PC-3 (cell line): ENCODE measurements around the gene PCDH9. TPM values are rescaled to one million over a fixed set of nuclear protein-coding genes. Genes with fewer than 3 reads are reported as not detected.

Experiments
- ATAC-seq: fragments of 200-7000 bp; cut with Tn5 transposase; 2 replicates; pipeline ENCODE4 v1.9.1; 2020; ENCODE audit warnings: mild to moderate bottlenecking, moderate library complexity
- BruUV-seq: library from RNA; stranded (reverse); fragments of 400-500 nt; replicated peaks from 2 replicates; lab custom pipeline; 2021; lab: Mats Ljungman, UMichigan
- CTCF ChIA-PET: fragments of 300-600 bp; sonication (Branson Sonifier 250); formaldehyde crosslinking; loops from one replicate; lab custom pipeline; 2022; ENCODE audit warnings: antibody characterized with exemption; lab: Charles Lee
- POLR2A ChIA-PET: fragments of 300-600 bp; sonication (Branson Sonifier 250); formaldehyde crosslinking; loops from one replicate; lab custom pipeline; 2022; ENCODE audit warnings: antibody characterized with exemption; ENCODE audit not compliant: unreplicated experiment; lab: Charles Lee
- DNase-seq: peaks from one replicate; pipeline ENCODE4 v3.0.0-alpha.2; 2015
- H2AFZ ChIP-seq: fragments of 300-600 bp; sonication (generic); 2 replicates; pipeline ENCODE4 v1.6.0; 2016; ENCODE audit warnings: antibody characterized with exemption, low read length
- H3F3A ChIP-seq: fragments of 300-600 bp; sonication (generic); one replicate; pipeline ENCODE4 v1.6.0; 2017; ENCODE audit warnings: antibody characterized with exemption, low read length, control low read depth, mild to moderate bottlenecking; ENCODE audit not compliant: unreplicated experiment
- H3K27ac ChIP-seq: fragments of 300-600 bp; sonication (generic); 2 replicates; pipeline ENCODE4 v1.5.1; 2016; ENCODE audit warnings: mild to moderate bottlenecking, low read length
- H3K27me3 ChIP-seq: fragments of 300-600 bp; sonication (generic); 2 replicates; pipeline ENCODE4 v1.6.1; 2016; ENCODE audit warnings: low read length, mixed read lengths
- H3K36me3 ChIP-seq: fragments of 300-600 bp; sonication (generic); 2 replicates; pipeline ENCODE4 v1.6.1; 2016; ENCODE audit warnings: low read depth, mixed run types, low read length, mixed read lengths
- H3K4me1 ChIP-seq: fragments of 300-600 bp; sonication (generic); 2 replicates; pipeline ENCODE4 v1.5.1; 2016; ENCODE audit warnings: low read length; ENCODE audit not compliant: insufficient read depth
- H3K4me2 ChIP-seq: fragments of 300-600 bp; sonication (generic); 2 replicates; pipeline ENCODE4 v1.6.0; 2016; ENCODE audit warnings: low read length
- H3K4me3 ChIP-seq: fragments of 300-600 bp; sonication (generic); 2 replicates; pipeline ENCODE4 v1.5.1; 2016; ENCODE audit warnings: mild to moderate bottlenecking, low read length, mixed read lengths
- H3K79me2 ChIP-seq: fragments of 300-600 bp; sonication (generic); 2 replicates; pipeline ENCODE4 v1.6.1; 2017; ENCODE audit warnings: low read length, mixed read lengths
- H3K9ac ChIP-seq: fragments of 300-600 bp; sonication (generic); 2 replicates; pipeline ENCODE4 v1.6.0; 2016; ENCODE audit warnings: mild to moderate bottlenecking, low read length
- H3K9me2 ChIP-seq: fragments of 300-600 bp; sonication (generic); replicated peaks from 2 replicates; pipeline ENCODE4 v1.6.1; 2016; ENCODE audit warnings: mixed run types, low read length, mixed read lengths
- H3K9me3 ChIP-seq: fragments of 300-600 bp; sonication (generic); 2 replicates; pipeline ENCODE4 v1.6.1; 2016; ENCODE audit warnings: low read length, mixed read lengths
- H4K20me1 ChIP-seq: fragments of 300-600 bp; sonication (generic); 2 replicates; pipeline ENCODE4 v1.6.1; 2016; ENCODE audit warnings: low read length, mixed read lengths
- CTCF ChIP-seq: fragments of 300-600 bp; sonication (generic); conservative IDR thresholded peaks from 2 replicates; pipeline ENCODE4 v1.5.1; 2017; ENCODE audit warnings: antibody characterized with exemption, low read depth, mild to moderate bottlenecking, low read length
- EZH2 ChIP-seq: fragments of 300-600 bp; sonication (generic); IDR thresholded peaks from one replicate; pipeline ENCODE4 v1.6.1; 2017; ENCODE audit warnings: antibody characterized with exemption, mild to moderate bottlenecking, low read length; ENCODE audit not compliant: unreplicated experiment
- EZH2phosphoT487 ChIP-seq: fragments of 300-600 bp; sonication (generic); IDR thresholded peaks from 2 replicates; pipeline ENCODE4 v1.6.1; 2018; ENCODE audit warnings: mild to moderate bottlenecking, antibody characterized with exemption, low read length, borderline replicate concordance
- intact Hi-C: fragments of 100-400 bp; cut with micrococcal nuclease; formaldehyde crosslinking; loops from 2 replicates; pipeline ENCODE4 v1.9.0; 2023
- total RNA-seq: library from RNA; depleted of rRNA; stranded (reverse); fragments of >200 nt; gene quantifications from 2 replicates; pipeline ENCODE4 v1.2.3, GENCODE V29; 2014

Gene PCDH9
- total RNA-seq, 1 experiment from 2014 or later, result 0.98 TPM

- Histone ChIP-seq H3F3A (no peaks in the 10 kb centered on the region), H3K4me3 (no peak overlapping the region), H4K20me1 (no peaks in the 10 kb centered on the region), H3K27ac (peak overlapping the region; percentile 79; the same call in 1 of the 2 replicates), H3K4me1 (peaks cover 25% of the 10 kb centered on the region), H3K27me3 (no peaks in the 10 kb centered on the region), H3K36me3 (no peaks in the 10 kb centered on the region), H3K9ac (no peak overlapping the region), H3K9me3 (no peaks in the 10 kb centered on the region), H2AFZ (no peak overlapping the region), H3K79me2 (no peaks in the 10 kb centered on the region), H3K9me2 (no peaks in the 10 kb centered on the region), H3K4me2 (no peak overlapping the region)
- ChIA-PET POLR2A (no interaction called here), CTCF (no interaction called here)
- ATAC-seq (no peak), DNase-seq (no peak)
- intact Hi-C loops, result no loop called here
- no TSS peak for BruUV-seq
- TF ChIP-seq EZH2 (no peak), EZH2phosphoT487 (no peak), CTCF (no peak)
Measured at GRCh38 chr13:66659286-66659685, 570.9 kb downstream of the PCDH9 start.

DNA sequence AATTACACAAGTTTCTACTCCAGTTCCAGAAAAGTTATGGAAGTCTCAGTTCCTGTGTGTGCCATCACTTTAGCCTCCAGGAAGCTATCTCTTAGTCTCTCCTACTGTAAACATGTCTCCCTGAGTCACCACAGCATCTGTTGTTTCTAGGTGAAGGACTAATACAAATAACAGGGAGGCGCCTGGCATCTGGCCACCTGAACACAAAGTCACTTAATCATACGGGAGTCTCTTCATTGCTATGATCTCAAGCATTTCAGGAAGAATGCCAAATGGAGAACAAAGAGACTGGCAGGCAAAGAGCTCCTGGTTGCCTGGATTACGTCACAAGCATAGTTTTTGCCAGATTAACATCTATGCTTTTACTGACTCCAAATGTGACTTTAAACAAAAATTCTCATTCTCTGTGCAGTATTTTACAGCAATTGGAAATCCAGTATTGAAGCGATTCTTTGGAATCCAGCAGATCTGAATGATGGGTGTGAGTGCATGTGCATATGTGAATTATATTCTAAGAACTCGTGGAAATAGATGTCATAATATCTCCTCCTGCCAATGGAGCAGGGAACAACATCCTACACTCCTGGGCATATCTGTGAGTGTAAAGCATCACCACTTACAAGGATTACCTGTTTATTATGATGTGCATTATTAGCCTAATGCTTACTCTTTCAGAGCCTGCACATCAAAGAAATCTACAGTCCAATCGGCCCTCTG, 572.8 kb downstream of the PCDH9 start:
- H3K9ac ChIP-seq, result peak overlapping the region; percentile 34
- DNase-seq (peak; percentile 97), ATAC-seq (peak; percentile 96)
- H3K36me3 ChIP-seq, result no peaks in the 10 kb centered on the region
- no peaks in the 10 kb centered on the region for H3F3A ChIP-seq
- H3K79me2 ChIP-seq, result no peaks in the 10 kb centered on the region
- TF ChIP-seq CTCF (no peak), EZH2 (no peak)
- POLR2A ChIA-PET, result interaction anchor here (0.6 to 0.8 kb wide), 2 partner anchors 251 to 845 kb away, joined by 4 to 7 read pairs; no protein-coding TSS in a partner anchor
- H3K4me2 ChIP-seq, result peak overlapping the region; percentile 50
- H4K20me1 ChIP-seq, result no peaks in the 10 kb centered on the region
- H2AFZ ChIP-seq, result peak overlapping the region; percentile 45; the same call in 1 of the 2 replicates
- CTCF ChIA-PET, result interaction anchor here (0.6 kb wide), 2 partner anchors 15 to 1528 kb away, joined by 3 to 6 read pairs; no protein-coding TSS in a partner anchor
- H3K4me1 ChIP-seq, result peaks cover 25% of the 10 kb centered on the region
- BruUV-seq, result no TSS peak
- intact Hi-C loops, result loop anchor here (1.0 to 2.0 kb wide), 2 partner anchors 22 to 255 kb away; no protein-coding TSS in a partner anchor
- H3K9me2 ChIP-seq, result no peaks in the 10 kb centered on the region
- H3K4me3 ChIP-seq, result no peak overlapping the region
- H3K27me3 ChIP-seq, result no peaks in the 10 kb centered on the region
- H3K9me3 ChIP-seq, result no peaks in the 10 kb centered on the region
- peak overlapping the region; percentile 82 for H3K27ac ChIP-seq

- no peak overlapping the region for H3K27ac ChIP-seq
- no peaks in the 10 kb centered on the region for H3K36me3 ChIP-seq
- H3K4me2 ChIP-seq, result no peak overlapping the region
- peaks cover 25% of the 10 kb centered on the region for H3K4me1 ChIP-seq
- H3K9me2 ChIP-seq, result no peaks in the 10 kb centered on the region
- ChIA-PET CTCF (interaction anchor here (0.7 kb wide), 1 partner anchor 37 kb away, joined by 5 read pairs; no protein-coding TSS in a partner anchor), POLR2A (no interaction called here)
- intact Hi-C loops, result loop anchor here (2.0 kb wide), 1 partner anchor 253 kb away; no protein-coding TSS in a partner anchor
- ATAC-seq (no peak), DNase-seq (no peak)
- no peak overlapping the region for H3K4me3 ChIP-seq
- H3K9me3 ChIP-seq, result no peaks in the 10 kb centered on the region
- H3K9ac ChIP-seq, result no peak overlapping the region
- no peaks in the 10 kb centered on the region for H3K27me3 ChIP-seq
- H3K79me2 ChIP-seq, result no peaks in the 10 kb centered on the region
- H3F3A ChIP-seq, result no peaks in the 10 kb centered on the region
- no TSS peak for BruUV-seq
- H4K20me1 ChIP-seq, result no peaks in the 10 kb centered on the region
- no peak overlapping the region for H2AFZ ChIP-seq
- no peak for TF ChIP-seq EZH2phosphoT487
- no peak for TF ChIP-seq EZH2
- TF ChIP-seq CTCF, result no peak
Measured at GRCh38 chr13:66655847-66656454, 574.2 kb downstream of the PCDH9 start.
